Osteoblast (primary cell): ENCODE results near the gene PLA2G2A. TPM values are rescaled to one million over a fixed set of nuclear protein-coding genes. Genes with fewer than 3 reads are reported as not detected.

ENCODE experiments used
- DNase-seq: peaks from one replicate; pipeline ENCODE4 v3.0.0; 2011; ENCODE audit warnings: low spot score, mixed read lengths; ENCODE audit not compliant: insufficient read length; ENCODE audit errors: missing footprints
- H2AFZ ChIP-seq: 2 replicates; pipeline ENCODE4 v1.6.0; 2011; ENCODE audit warnings: mild to moderate bottlenecking, low read length
- H3K27ac ChIP-seq: 2 replicates; pipeline ENCODE4 v1.5.1; 2011; ENCODE audit warnings: mild to moderate bottlenecking, low read depth, low read length, moderate library complexity
- H3K27me3 ChIP-seq: 2 replicates; pipeline ENCODE4 v1.6.0; 2012; ENCODE audit warnings: mild to moderate bottlenecking, control low read depth, inconsistent platforms, low read length, moderate library complexity; ENCODE audit not compliant: insufficient read depth
- H3K36me3 ChIP-seq: 2 replicates; pipeline ENCODE4 v1.5.1; 2011; ENCODE audit warnings: mild to moderate bottlenecking, low read length, control low read depth, moderate library complexity; ENCODE audit not compliant: insufficient read depth
- H3K4me1 ChIP-seq: 2 replicates; pipeline ENCODE4 v1.5.1; 2011; ENCODE audit warnings: mild to moderate bottlenecking, low read length, control low read depth, moderate library complexity; ENCODE audit not compliant: insufficient read depth
- H3K4me2 ChIP-seq: 2 replicates; pipeline ENCODE4 v1.6.0; 2011; ENCODE audit warnings: mild to moderate bottlenecking, low read length; ENCODE audit not compliant: insufficient read depth
- H3K4me3 ChIP-seq: fragments of 200-600 bp; sonication (generic); 3 replicates; pipeline ENCODE4 v1.5.1; 2012; ENCODE audit warnings: mild to moderate bottlenecking, low read length, inconsistent platforms; ENCODE audit not compliant: insufficient read depth
- H3K79me2 ChIP-seq: 2 replicates; pipeline ENCODE4 v1.6.0; 2012; ENCODE audit warnings: mild to moderate bottlenecking, low read length, control low read depth, inconsistent platforms; ENCODE audit not compliant: insufficient read depth
- H3K9me3 ChIP-seq: 2 replicates; pipeline ENCODE4 v1.5.1; 2011; ENCODE audit warnings: low read depth, low read length, control low read depth
- H4K20me1 ChIP-seq: 2 replicates; pipeline ENCODE4 v1.6.0; 2012; ENCODE audit warnings: mild to moderate bottlenecking, low read length, control low read depth; ENCODE audit not compliant: insufficient read depth
- CTCF ChIP-seq: IDR thresholded peaks from 2 replicates; pipeline ENCODE4 v1.5.1; 2011; ENCODE audit warnings: mild to moderate bottlenecking, low read depth, low read length, moderate library complexity; ENCODE audit errors: extremely low read depth
- total RNA-seq: library from RNA; depleted of rRNA; stranded (reverse); fragments of >200 nt; gene quantifications from 2 replicates; pipeline ENCODE4 v1.2.3, GENCODE V29; 2012

The PLA2G2A gene
- total RNA-seq, 1 donor, result not detected

GRCh38 chr1:20014153-20014552 is 34.7 kb upstream of the PLA2G2A start:
- Histone ChIP-seq H3K36me3 (no peaks in the 10 kb centered on the region), H3K4me2 (no peak overlapping the region)
- TF ChIP-seq CTCF, result no peak

GRCh38 chr1:20010016-20010415 is 30.6 kb upstream of the PLA2G2A start:
- no peak overlapping the region for H2AFZ ChIP-seq
- no peaks in the 10 kb centered on the region for H3K36me3 ChIP-seq

More at GRCh38 chr1:20014153-20014552, 34.7 kb upstream of the PLA2G2A start:
- no peaks in the 10 kb centered on the region for H4K20me1 ChIP-seq
- H3K79me2 ChIP-seq, result no peaks in the 10 kb centered on the region
- H3K9me3 ChIP-seq, result peaks cover 4% of the 10 kb centered on the region
- H2AFZ ChIP-seq, result no peak overlapping the region
- no peaks in the 10 kb centered on the region for H3K4me1 ChIP-seq
- DNase-seq, result no peak
- H3K27ac ChIP-seq, result no peak overlapping the region
- no peak overlapping the region for H3K4me3 ChIP-seq
- peaks cover 9% of the 10 kb centered on the region for H3K27me3 ChIP-seq

DNA sequence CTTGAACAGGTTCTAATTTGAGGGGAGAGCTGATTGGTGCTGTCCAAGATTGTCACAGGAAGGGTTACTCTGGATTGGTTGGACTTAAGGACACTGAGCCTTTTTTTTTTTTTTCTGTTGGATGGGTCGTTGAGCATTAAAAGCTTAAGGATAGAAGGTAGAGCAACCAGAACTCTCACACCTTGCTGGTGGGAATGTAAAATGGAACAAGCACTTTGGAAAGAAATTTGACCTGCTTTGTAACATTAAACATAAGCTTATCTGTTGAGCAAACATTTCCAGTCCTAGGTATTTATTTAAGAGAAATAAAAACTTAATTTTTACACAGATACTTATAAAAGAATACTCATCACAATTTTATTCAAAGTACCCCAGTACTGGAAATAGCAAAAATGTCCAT is 29.8 kb upstream of the PLA2G2A start:
- Histone ChIP-seq H3K27me3 (peaks cover 9% of the 10 kb centered on the region), H2AFZ (no peak overlapping the region), H3K4me3 (no peak overlapping the region), H3K9me3 (peaks cover 3% of the 10 kb centered on the region), H3K4me2 (no peak overlapping the region), H3K4me1 (no peaks in the 10 kb centered on the region), H3K36me3 (no peaks in the 10 kb centered on the region), H3K27ac (no peak overlapping the region), H3K79me2 (no peaks in the 10 kb centered on the region), H4K20me1 (no peaks in the 10 kb centered on the region)
- no peak for TF ChIP-seq CTCF
- no peak for DNase-seq

More at GRCh38 chr1:20010016-20010415, 30.6 kb upstream of the PLA2G2A start:
- Histone ChIP-seq H3K9me3 (peaks cover 4% of the 10 kb centered on the region), H4K20me1 (no peaks in the 10 kb centered on the region), H3K4me2 (no peak overlapping the region), H3K4me3 (no peak overlapping the region), H3K27me3 (peaks cover 9% of the 10 kb centered on the region), H3K79me2 (no peaks in the 10 kb centered on the region), H3K4me1 (no peaks in the 10 kb centered on the region), H3K27ac (no peak overlapping the region)
- no peak for DNase-seq
- TF ChIP-seq CTCF, result no peak

DNA sequence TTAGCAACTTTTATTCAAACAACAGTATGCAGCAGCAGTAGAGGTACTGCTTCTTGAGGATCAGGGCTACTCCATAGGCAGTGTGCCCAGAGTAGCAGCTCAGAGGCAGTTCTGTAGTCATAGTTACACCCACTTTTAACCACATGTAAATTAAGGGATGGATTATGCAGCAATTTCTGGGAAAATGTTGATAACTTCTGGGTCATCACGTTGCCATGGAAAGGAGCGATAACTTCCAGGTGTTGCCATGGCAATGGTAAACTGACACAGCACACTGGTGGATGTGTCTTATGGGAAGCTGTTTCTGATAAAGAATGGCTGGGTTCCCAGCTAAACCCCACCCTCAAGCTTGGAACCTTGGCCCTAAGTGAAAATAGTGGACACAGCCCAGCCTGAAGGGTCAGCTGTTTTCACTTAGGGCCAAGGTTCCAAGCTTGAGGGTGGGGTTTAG is 29.0 kb upstream of the PLA2G2A start:
- H3K9me3 ChIP-seq, result no peaks in the 10 kb centered on the region
- no peaks in the 10 kb centered on the region for H3K79me2 ChIP-seq
- no peaks in the 10 kb centered on the region for H3K36me3 ChIP-seq
- H3K4me1 ChIP-seq, result no peaks in the 10 kb centered on the region
- no peaks in the 10 kb centered on the region for H4K20me1 ChIP-seq
- no peak overlapping the region for H2AFZ ChIP-seq
- no peak for TF ChIP-seq CTCF
- DNase-seq, result no peak
- no peak overlapping the region for H3K4me2 ChIP-seq
- H3K4me3 ChIP-seq, result no peak overlapping the region
- no peak overlapping the region for H3K27ac ChIP-seq
- peaks cover 9% of the 10 kb centered on the region for H3K27me3 ChIP-seq
